Epithelial cell of proximal tubule (primary cell): ENCODE measurements around the gene C12orf57. TPM values are rescaled to one million over a fixed set of nuclear protein-coding genes. Genes with fewer than 3 reads are reported as not detected.
A peak's percentile ranks its signal among the peaks of the same experiment; 100 is the strongest.
"Not testable (repeated sequence)": the region's sequence is repeated elsewhere in the genome, so short reads cannot be mapped to it uniquely, and the experiment has no call there.

Experiments used
- DNase-seq: peaks from one replicate; pipeline ENCODE4 v3.0.0-alpha.2; 2011; ENCODE audit warnings: low read depth
- H3K4me3 ChIP-seq: 2 replicates; pipeline ENCODE4 v1.5.1; 2011; ENCODE audit warnings: low read depth, mild to moderate bottlenecking, low read length
- total RNA-seq: library from RNA; depleted of rRNA; stranded (reverse); fragments of >200 nt; gene quantifications from 2 replicates; pipeline ENCODE4 v1.2.3, GENCODE V29; 2015
- TF ChIP-seq, protein P1 (sequence below): conservative IDR thresholded peaks from 2 replicates; pipeline ENCODE4 v1.5.1; 2012; ENCODE audit warnings: low read depth, mild to moderate bottlenecking, low read length

Gene C12orf57
- total RNA-seq, 1 donor from 2014 or later = 174 TPM

GRCh38 chr12:6903722-6904121 lies 40.1 kb upstream of the C12orf57 start:
- no peak overlapping the region for H3K4me3 ChIP-seq
- TF ChIP-seq, protein P1, sequence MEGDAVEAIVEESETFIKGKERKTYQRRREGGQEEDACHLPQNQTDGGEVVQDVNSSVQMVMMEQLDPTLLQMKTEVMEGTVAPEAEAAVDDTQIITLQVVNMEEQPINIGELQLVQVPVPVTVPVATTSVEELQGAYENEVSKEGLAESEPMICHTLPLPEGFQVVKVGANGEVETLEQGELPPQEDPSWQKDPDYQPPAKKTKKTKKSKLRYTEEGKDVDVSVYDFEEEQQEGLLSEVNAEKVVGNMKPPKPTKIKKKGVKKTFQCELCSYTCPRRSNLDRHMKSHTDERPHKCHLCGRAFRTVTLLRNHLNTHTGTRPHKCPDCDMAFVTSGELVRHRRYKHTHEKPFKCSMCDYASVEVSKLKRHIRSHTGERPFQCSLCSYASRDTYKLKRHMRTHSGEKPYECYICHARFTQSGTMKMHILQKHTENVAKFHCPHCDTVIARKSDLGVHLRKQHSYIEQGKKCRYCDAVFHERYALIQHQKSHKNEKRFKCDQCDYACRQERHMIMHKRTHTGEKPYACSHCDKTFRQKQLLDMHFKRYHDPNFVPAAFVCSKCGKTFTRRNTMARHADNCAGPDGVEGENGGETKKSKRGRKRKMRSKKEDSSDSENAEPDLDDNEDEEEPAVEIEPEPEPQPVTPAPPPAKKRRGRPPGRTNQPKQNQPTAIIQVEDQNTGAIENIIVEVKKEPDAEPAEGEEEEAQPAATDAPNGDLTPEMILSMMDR = no peak
- no peak for DNase-seq

DNA sequence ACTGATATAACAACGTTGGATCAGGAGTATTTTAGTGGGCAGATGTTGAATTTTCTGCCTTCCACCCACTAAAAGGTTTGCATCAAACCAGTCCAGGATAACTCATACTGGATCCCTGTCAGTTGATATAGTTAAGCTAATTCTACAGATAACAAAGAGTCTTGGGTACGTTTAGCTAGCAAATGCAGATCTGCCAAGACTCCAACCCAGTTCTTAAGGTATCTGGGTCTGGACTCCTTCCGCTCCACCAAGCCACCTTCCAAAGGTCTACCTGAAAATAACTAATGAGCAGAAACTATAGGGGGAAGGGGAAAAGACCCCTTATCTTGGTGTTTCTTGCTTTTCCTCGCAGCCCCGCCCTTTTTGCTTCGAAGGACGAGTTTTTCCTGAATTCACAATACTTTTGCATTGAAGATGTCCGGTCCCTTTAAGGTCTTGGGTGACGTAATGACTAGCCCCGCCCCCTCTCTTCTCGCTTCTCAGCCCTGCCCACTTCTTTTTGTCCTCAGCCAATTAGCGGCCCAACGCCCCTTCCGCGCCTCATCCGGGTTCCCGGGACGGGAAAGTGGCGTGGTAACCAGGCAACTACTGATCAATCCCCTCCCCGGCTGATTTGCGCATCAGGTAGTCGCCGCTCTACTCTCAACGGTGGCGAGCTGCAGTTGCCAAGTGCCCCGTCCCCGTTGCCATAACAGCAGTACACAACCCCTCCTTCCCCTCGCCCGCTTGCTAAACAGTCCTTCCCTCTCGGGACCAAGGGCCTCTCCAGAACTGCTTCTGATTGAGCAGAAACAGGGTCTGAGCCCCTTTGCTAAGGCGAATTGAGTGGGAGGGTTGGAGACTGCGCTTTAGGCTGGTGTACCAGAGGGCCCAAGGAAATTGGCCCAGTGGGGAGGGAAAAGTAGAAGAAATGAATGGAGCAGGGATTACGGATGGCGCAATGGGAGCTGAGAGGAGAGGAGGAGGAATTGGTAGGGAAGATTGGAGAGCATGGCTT lies 39.2 kb upstream of the C12orf57 start, which contains the start of gene LRRC23:
Gene LRRC23 (plus strand): TSS at position 543 of the 997 bp plus-strand sequence. CDS start 812 bp downstream, outside the sequence.
- DNase-seq = peak; percentile 64
- H3K4me3 ChIP-seq = peak within 1 kb of the TSS; percentile 87
- TF ChIP-seq, protein P1 = no peak

DNA sequence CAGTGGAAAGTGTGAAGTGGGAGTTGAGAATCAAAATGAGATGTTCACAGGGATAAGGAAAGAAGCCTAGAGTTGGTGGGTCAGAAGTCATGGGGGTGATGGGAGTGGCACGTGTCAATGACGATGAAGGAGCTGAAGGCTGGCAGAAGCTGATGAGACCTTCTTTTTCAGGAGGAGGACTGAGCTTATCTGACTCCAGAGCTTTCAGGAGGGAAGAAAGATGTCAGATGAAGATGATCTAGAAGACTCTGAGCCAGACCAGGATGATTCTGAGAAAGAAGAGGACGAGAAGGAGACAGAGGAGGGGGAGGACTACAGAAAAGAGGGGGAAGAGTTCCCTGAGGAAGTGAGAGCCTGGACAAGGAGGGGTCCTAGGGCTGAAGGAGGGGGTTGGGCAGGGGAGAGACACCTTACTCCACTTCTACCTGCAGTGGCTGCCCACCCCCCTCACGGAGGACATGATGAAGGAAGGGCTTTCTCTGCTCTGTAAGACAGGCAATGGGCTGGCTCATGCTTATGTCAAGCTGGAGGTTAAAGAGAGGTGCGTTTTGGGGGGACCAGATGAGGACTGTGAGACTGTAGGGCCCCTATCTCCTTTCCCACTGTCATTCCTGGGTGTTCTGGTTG lies 38.3 kb upstream of the C12orf57 start:
- H3K4me3 ChIP-seq = peak overlapping the region; percentile 87
- TF ChIP-seq, protein P1 = no peak
- no peak for DNase-seq

DNA sequence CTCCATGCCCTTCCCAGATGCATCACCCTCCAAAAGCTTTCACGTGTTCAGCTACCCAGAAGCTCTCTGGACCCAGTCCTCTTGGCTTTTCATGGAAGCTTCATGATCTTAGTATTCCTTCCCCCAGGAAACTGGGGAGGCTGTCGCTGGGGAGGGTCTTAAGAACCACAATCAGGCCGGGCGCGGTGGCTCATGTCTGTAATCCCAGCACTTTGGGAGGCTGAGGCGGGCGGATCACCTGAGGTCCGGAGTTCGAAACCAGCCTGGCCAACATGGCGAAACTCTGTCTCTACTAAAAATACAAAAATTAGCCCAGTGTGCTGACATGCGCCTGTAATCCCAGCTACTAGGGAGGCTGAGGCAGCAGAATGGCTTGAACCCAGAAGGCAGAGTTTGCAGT lies 35.7 kb upstream of the C12orf57 start:
- DNase-seq, H3K4me3 ChIP-seq: not testable (repeated sequence)

GRCh38 chr12:6909421-6910145 lies 34.2 kb upstream of the C12orf57 start:
- TF ChIP-seq, protein P1 = no peak
- no peak for DNase-seq
- H3K4me3 ChIP-seq = no peak overlapping the region

- TF ChIP-seq, protein P1 = no peak
- H3K4me3 ChIP-seq = no peak overlapping the region
Observed at GRCh38 chr12:6912164-6912935, 31.5 kb upstream of the C12orf57 start.

More at GRCh38 chr12:6912164-6912935, 31.5 kb upstream of the C12orf57 start:
- DNase-seq = no peak
